ENCODE results near the gene MRTFB. TPM values are rescaled to one million over a fixed set of nuclear protein-coding genes. Genes with fewer than 3 reads are reported as not detected.

The MRTFB gene
- total RNA-seq, 4 donors from 2014 or later, result 37.8 to 82.7 (median 47.9) TPM

DNA sequence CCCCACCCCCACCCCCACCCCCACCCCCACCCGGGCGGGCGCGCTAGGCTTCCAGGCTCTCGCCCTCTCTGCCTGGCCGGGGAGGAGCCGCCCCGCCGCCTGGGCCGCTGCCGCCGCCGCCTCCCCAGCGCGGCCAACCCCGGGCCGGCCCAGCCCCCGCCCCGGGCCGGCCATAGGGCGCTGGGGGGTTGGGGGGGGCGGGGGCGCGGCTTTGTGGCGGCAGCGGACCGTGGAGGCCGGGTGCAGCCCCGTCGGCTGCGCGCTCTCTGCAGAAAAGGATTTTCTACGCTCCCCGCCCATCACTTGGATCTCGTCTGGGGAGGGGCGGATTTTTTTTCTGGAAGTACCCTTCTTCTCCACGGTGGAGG is 230.9 kb downstream of the MRTFB start:
- intact Hi-C loops (cut with DNase I; ENCODE audit: low total_unique reads), result no loop called here
- DNase-seq, result peak; percentile 59
- in situ Hi-C loops (cut with MboI; ENCODE audit: low pct_ligation_motif_present in 1 of 4, low pct_unique_long_range_greater_than_20kb in 1 of 4, low sequenced_read_pairs in 3 of 4), result loop anchor here in 2 of 4 donors (10.0 kb wide), 1 partner anchor 223 kb away; no protein-coding TSS in a partner anchor
- Histone ChIP-seq H3K4me1 (peaks cover 5 to 36% (median 12%) of the 10 kb centered on the region in 4 donors), H3K9me3 (no peaks in the 10 kb centered on the region), H3K36me3 (no peaks in the 10 kb centered on the region), H3K27me3 (peaks cover 23% of the 10 kb centered on the region), H3K4me3 (peak overlapping the region; percentile 53 to 86 (median 73)), H3K27ac (peak overlapping the region; percentile 76 to 89 (median 82))
- TF ChIP-seq EP300 (IDR thresholded peaks at IDR 0.05; ENCODE audit: low read depth) (no peak), POLR2A (IDR thresholded peaks at IDR 0.05) (no peak), POLR2AphosphoS5 (IDR thresholded peaks at IDR 0.05) (no peak)
- TF ChIP-seq, protein P1, sequence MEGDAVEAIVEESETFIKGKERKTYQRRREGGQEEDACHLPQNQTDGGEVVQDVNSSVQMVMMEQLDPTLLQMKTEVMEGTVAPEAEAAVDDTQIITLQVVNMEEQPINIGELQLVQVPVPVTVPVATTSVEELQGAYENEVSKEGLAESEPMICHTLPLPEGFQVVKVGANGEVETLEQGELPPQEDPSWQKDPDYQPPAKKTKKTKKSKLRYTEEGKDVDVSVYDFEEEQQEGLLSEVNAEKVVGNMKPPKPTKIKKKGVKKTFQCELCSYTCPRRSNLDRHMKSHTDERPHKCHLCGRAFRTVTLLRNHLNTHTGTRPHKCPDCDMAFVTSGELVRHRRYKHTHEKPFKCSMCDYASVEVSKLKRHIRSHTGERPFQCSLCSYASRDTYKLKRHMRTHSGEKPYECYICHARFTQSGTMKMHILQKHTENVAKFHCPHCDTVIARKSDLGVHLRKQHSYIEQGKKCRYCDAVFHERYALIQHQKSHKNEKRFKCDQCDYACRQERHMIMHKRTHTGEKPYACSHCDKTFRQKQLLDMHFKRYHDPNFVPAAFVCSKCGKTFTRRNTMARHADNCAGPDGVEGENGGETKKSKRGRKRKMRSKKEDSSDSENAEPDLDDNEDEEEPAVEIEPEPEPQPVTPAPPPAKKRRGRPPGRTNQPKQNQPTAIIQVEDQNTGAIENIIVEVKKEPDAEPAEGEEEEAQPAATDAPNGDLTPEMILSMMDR (IDR thresholded peaks at IDR 0.05), result no peak
- WGBS, 2 donors (ENCODE audit: low coverage in 1 of 2), result 0% methylated on average over 8 of the region's 37 CpGs; no CpG with 5 or more reads in 1 of the 2 donors

DNA sequence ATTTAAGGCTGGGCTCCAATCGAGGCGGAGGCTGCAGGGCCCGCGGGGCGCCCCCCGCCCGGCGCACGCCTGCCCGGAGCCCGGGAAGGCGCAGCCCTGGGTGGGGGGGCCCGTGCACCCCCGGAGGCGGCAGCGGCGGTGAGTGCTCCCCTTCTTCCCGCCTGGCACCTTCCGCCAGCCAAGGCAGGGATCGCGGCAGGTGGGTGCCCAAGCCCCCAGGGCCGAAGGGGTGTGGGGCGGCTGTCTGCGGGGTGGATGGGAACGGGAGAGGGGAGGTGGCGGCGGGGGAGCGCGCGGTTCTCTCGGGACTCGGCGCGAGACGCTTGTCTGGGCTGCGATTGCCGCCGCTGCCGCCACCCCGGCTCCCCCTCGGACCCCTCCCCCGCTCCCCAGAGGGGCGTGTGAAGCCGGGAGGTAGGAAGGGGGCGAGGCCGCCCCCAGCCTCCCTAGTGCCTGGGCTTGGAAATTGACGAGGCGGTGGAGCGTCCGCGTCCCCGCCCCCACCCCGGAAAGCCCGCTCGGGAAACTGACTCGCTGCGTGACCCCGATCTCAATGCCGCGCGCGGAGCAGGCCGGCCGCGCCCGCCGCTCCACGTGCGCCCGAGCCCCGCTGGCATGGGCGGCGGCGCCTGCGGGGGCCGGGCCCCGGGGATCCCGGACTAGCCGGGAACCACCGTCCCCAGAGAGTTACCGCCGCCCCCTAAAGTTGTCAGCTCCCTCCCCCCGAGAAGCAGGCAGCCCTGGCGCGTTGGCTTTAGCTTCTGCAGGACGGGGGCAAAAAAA is 231.5 kb downstream of the MRTFB start:
- Histone ChIP-seq H3K36me3 (no peaks in the 10 kb centered on the region), H3K27me3 (peaks cover 23% of the 10 kb centered on the region), H3K9me3 (no peaks in the 10 kb centered on the region), H3K4me1 (peaks cover 5 to 42% (median 15%) of the 10 kb centered on the region in 4 donors), H3K27ac (peak overlapping the region; percentile 67 to 87 (median 76)), H3K4me3 (peak overlapping the region; percentile 53 to 86 (median 73))
- intact Hi-C loops (cut with DNase I; ENCODE audit: low total_unique reads) (no loop called here), in situ Hi-C loops (cut with MboI; ENCODE audit: low pct_ligation_motif_present in 1 of 4, low pct_unique_long_range_greater_than_20kb in 1 of 4, low sequenced_read_pairs in 3 of 4) (loop anchor here in 2 of 4 donors (10.0 kb wide), 1 partner anchor 222 kb away; no protein-coding TSS in a partner anchor)
- peak; percentile 13 for DNase-seq
- 0 to 2% methylated on average over 3 to 27 of the region's 86 CpGs for WGBS, 2 donors (ENCODE audit: low coverage in 1 of 2)
- no peak for TF ChIP-seq POLR2A (IDR thresholded peaks at IDR 0.05)
- no peak for TF ChIP-seq POLR2AphosphoS5 (IDR thresholded peaks at IDR 0.05)
- TF ChIP-seq EP300 (IDR thresholded peaks at IDR 0.05; ENCODE audit: low read depth), result no peak
- TF ChIP-seq, protein P1 (IDR thresholded peaks at IDR 0.05), result no peak

DNA sequence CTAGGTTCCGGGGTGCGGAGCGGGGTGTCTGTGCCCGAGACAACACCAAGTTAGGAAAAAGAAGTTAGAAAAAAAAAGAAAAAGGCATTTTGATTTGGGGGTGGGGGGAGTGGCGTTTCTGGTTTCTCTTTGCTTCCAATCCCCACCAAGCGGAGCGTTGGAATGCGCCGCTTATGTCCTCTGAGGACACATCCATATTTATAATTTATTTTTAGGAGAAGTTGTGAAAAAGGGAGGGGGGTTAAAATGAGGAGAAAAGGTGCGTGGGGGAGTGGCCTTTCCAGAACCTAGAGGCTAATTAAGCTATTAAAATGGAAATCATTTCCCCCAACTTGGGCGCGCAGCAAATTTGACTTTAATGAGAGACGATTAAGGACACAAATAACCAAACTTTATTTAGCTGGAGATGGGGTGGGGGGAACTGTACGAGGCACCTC is 232.1 kb downstream of the MRTFB start:
- in situ Hi-C loops (cut with MboI; ENCODE audit: low pct_ligation_motif_present in 1 of 4, low pct_unique_long_range_greater_than_20kb in 1 of 4, low sequenced_read_pairs in 3 of 4) (loop anchor here in 2 of 4 donors (10.0 kb wide), 1 partner anchor 222 kb away; no protein-coding TSS in a partner anchor), intact Hi-C loops (cut with DNase I; ENCODE audit: low total_unique reads) (no loop called here)
- TF ChIP-seq EP300 (IDR thresholded peaks at IDR 0.05; ENCODE audit: low read depth) (no peak), POLR2A (IDR thresholded peaks at IDR 0.05) (no peak), POLR2AphosphoS5 (IDR thresholded peaks at IDR 0.05) (no peak)
- TF ChIP-seq, protein P1 (IDR thresholded peaks at IDR 0.05), result no peak
- Histone ChIP-seq H3K27ac (peak overlapping the region; percentile 67 to 87 (median 76)), H3K9me3 (no peaks in the 10 kb centered on the region), H3K36me3 (no peaks in the 10 kb centered on the region), H3K4me3 (peak overlapping the region; percentile 53 to 86 (median 73)), H3K4me1 (peaks cover 5 to 48% (median 18%) of the 10 kb centered on the region in 4 donors), H3K27me3 (peaks cover 23% of the 10 kb centered on the region)
- DNase-seq, result no peak
- 9 to 31% methylated on average over 12 to 14 of the region's 14 CpGs for WGBS, 2 donors (ENCODE audit: low coverage in 1 of 2)

DNA sequence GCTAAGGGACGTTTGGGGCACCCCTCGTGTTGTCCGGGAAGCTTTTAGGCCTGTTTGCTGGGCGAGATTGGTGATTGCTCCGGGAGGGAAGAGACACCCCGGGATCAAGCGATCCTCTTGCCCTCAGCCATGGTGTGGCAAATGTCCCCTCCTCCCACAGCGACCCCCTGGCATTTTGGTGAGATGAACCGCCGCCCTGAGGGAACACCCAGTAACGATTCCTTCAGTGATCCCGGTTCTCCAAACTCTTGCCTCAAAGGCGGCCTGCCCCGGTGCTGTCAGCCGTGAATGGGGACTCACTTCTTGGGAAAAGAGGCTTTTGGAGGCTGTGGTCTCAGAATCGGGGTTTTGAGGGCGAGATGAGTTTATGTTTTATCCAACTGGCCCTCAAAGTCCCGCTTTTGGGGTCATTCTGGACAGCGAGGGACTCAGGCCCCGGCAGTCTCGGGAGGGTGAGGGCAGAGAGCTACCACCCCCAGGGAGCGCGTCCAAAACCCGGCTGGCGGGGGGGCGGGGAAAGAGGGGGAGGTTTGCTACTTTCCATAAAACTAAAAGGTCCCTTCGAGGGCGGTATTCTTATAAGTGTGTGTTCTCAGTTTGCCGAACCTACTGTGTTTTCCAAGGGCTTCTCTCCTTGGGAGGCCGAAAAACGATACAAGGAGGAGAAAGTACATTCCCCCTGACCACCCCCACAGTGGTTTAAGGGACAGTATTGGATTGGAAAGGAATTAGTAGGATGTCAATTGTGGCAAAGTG is 232.7 kb downstream of the MRTFB start:
- H3K27me3 ChIP-seq, result peaks cover 23% of the 10 kb centered on the region
- peaks cover 5 to 54% (median 20%) of the 10 kb centered on the region in 4 donors for H3K4me1 ChIP-seq
- in situ Hi-C loops (cut with MboI; ENCODE audit: low pct_ligation_motif_present in 1 of 4, low pct_unique_long_range_greater_than_20kb in 1 of 4, low sequenced_read_pairs in 3 of 4) (loop anchor here in 2 of 4 donors (10.0 kb wide), 1 partner anchor 221 kb away; no protein-coding TSS in a partner anchor), intact Hi-C loops (cut with DNase I; ENCODE audit: low total_unique reads) (no loop called here)
- DNase-seq, result peak; percentile 27
- H3K9me3 ChIP-seq, result no peaks in the 10 kb centered on the region
- H3K4me3 ChIP-seq, result peak overlapping the region; percentile 53 to 86 (median 73)
- peak overlapping the region; percentile 67 to 87 (median 76) for H3K27ac ChIP-seq
- WGBS, 2 donors (ENCODE audit: low coverage in 1 of 2), result 64% methylated on average over 30 of the region's 31 CpGs; no CpG with 5 or more reads in 1 of the 2 donors
- TF ChIP-seq POLR2A (IDR thresholded peaks at IDR 0.05) (no peak), POLR2AphosphoS5 (IDR thresholded peaks at IDR 0.05) (no peak), EP300 (IDR thresholded peaks at IDR 0.05; ENCODE audit: low read depth) (no peak)
- TF ChIP-seq, protein P1 (IDR thresholded peaks at IDR 0.05), result no peak
- H3K36me3 ChIP-seq, result no peaks in the 10 kb centered on the region
